WTC11 (cell line): ENCODE results near the gene WDR18. TPM values are rescaled to one million over a fixed set of nuclear protein-coding genes. Genes with fewer than 3 reads are reported as not detected.

ENCODE experiments used
- ATAC-seq: fragments of 200-7000 bp; cut with Tn5 transposase; 2 replicates; pipeline ENCODE4 v1.10.0; 2021; ENCODE audit warnings: mild to moderate bottlenecking, moderate library complexity
- CTCF ChIA-PET: fragments of 300-600 bp; sonication (Branson Sonifier 250); formaldehyde crosslinking; loops from one replicate; lab custom pipeline; 2021; ENCODE audit warnings: antibody characterized with exemption; lab: Charles Lee
- POLR2A ChIA-PET: fragments of 350-600 bp; sonication (Branson Sonifier 250); formaldehyde crosslinking; loops from one replicate; lab custom pipeline; 2021; ENCODE audit warnings: antibody characterized with exemption; lab: Charles Lee
- DNase-seq: peaks from one replicate; pipeline ENCODE4 v3.0.0; 2021; ENCODE audit warnings: low spot score
- H3K27ac Mint-ChIP-seq: 2 replicates; pipeline ENCODE4 v1.8.0; 2021; ENCODE audit warnings: mixed read lengths
- H3K27me3 Mint-ChIP-seq: 2 replicates; pipeline ENCODE4 v1.8.0; 2021; ENCODE audit warnings: low read depth, mild to moderate bottlenecking, moderate library complexity, mixed read lengths
- H3K36me3 Mint-ChIP-seq: 2 replicates; pipeline ENCODE4 v1.8.0; 2021; ENCODE audit warnings: mixed read lengths
- H3K4me1 Mint-ChIP-seq: 2 replicates; pipeline ENCODE4 v1.8.0; 2022; ENCODE audit warnings: mixed read lengths
- H3K4me3 Mint-ChIP-seq: 2 replicates; pipeline ENCODE4 v1.8.0; 2021; ENCODE audit warnings: mild to moderate bottlenecking, moderate library complexity, mixed read lengths
- H3K9me3 Mint-ChIP-seq: 2 replicates; pipeline ENCODE4 v1.8.0; 2021; ENCODE audit warnings: mixed read lengths
- NFATC4 ChIP-seq: fragments of 250-450 bp; sonication (Bioruptor Pico); IDR thresholded peaks from 2 replicates; pipeline ENCODE4 v1.9.0; 2021; ENCODE audit warnings: mild to moderate bottlenecking
- NR3C1 ChIP-seq: sonication (generic); formaldehyde crosslinking; conservative IDR thresholded peaks from 2 replicates; pipeline ENCODE4 v1.8.1; 2023; ENCODE audit warnings: low read depth, mild to moderate bottlenecking, missing genetic modification reagents
- PRRX2 ChIP-seq: fragments of 250-450 bp; sonication (Bioruptor Pico); IDR thresholded peaks from 2 replicates; pipeline ENCODE4 v1.8.0; 2021; ENCODE audit warnings: mild to moderate bottlenecking
- TCF7 ChIP-seq: sonication (generic); formaldehyde crosslinking; IDR thresholded peaks from 2 replicates; pipeline ENCODE4 v1.8.0; 2022; ENCODE audit warnings: mild to moderate bottlenecking, low read depth, missing genetic modification reagents, moderate library complexity
- ZNF232 ChIP-seq: sonication (generic); formaldehyde crosslinking; IDR thresholded peaks from 2 replicates; pipeline ENCODE4 v1.8.0; 2022; ENCODE audit warnings: mild to moderate bottlenecking, missing genetic modification reagents
- ZNF416 ChIP-seq: fragments of 250-450 bp; sonication (Bioruptor Pico); IDR thresholded peaks from 2 replicates; pipeline ENCODE4 v1.9.0; 2021; ENCODE audit warnings: mild to moderate bottlenecking, inconsistent platforms
- ZNF423 ChIP-seq: fragments of 250-450 bp; sonication (Bioruptor Pico); IDR thresholded peaks from 2 replicates; pipeline ENCODE4 v2.1.2; 2022; ENCODE audit warnings: mild to moderate bottlenecking, moderate library complexity
- total RNA-seq: library from RNA; stranded (reverse); gene quantifications from 3 replicates; pipeline ENCODE4 v1.2.3, GENCODE V29; 2021
- TF ChIP-seq, protein P1 (sequence below): fragments of 250-450 bp; sonication (Bioruptor Pico); IDR thresholded peaks from 2 replicates; pipeline ENCODE4 v1.8.0; 2021; ENCODE audit warnings: mild to moderate bottlenecking
- TF ChIP-seq, protein P2 (sequence below): sonication (generic); formaldehyde crosslinking; IDR thresholded peaks from 2 replicates; pipeline ENCODE4 v1.8.0; 2023; ENCODE audit warnings: missing genetic modification reagents, mild to moderate bottlenecking, borderline replicate concordance
- TF ChIP-seq, protein P3 (sequence below): sonication (generic); formaldehyde crosslinking; IDR thresholded peaks from 2 replicates; pipeline ENCODE4 v1.8.1; 2022; ENCODE audit warnings: low read depth, missing genetic modification reagents, borderline replicate concordance
- TF ChIP-seq, protein P4 (sequence below): fragments of 250-450 bp; sonication (Bioruptor Pico); IDR thresholded peaks from 2 replicates; pipeline ENCODE4 v2.1.2; 2022; ENCODE audit warnings: mild to moderate bottlenecking, moderate library complexity

The WDR18 gene
- total RNA-seq, 1 experiment from 2014 or later = 140 TPM

DNA sequence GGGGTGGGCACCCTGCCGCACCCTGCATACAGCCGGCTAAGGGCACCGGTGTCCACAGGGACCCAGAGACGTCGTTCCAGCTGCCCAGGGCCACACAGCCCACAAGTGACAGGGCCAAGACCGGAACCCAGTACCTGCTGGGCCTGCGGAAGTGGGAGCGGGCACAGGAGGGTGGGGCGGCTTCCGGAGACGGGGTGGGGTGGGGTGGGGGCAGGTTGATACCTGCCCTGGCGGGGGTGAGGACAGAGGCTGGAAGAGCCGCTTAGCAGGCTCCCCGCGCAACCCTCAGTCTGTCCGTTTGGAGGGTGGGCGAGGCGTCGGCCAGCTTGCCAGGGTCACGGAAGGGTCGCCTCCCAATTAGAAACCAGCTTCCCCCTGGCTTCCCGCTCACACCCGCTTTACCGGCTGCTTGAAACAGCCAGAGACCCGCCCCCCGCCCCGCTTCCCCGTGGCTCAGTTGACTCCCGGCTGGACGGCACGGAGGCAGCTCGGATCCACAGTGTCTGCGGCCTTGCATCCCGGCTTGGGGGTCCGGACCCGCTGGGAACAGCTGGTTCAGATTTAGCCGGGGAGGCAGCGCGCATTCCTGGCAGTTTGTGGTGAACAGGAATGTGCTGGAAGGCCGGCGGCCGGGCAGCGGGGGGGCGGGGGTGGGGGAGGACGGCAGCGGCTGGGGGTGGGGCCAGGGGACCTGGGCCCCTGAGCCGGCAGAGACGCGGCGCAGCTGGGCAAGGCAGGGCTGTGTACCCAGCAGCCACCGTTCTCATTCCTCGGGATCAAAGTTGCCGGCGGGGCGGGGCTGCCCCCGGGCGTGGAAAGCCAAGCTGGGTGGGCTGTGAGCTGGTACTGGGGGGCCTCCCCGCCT lies 44.1 kb downstream of the WDR18 start:
- TF ChIP-seq, protein P1, sequence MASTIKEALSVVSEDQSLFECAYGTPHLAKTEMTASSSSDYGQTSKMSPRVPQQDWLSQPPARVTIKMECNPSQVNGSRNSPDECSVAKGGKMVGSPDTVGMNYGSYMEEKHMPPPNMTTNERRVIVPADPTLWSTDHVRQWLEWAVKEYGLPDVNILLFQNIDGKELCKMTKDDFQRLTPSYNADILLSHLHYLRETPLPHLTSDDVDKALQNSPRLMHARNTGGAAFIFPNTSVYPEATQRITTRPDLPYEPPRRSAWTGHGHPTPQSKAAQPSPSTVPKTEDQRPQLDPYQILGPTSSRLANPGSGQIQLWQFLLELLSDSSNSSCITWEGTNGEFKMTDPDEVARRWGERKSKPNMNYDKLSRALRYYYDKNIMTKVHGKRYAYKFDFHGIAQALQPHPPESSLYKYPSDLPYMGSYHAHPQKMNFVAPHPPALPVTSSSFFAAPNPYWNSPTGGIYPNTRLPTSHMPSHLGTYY (CRISPR knock-in tag) = peak; percentile 28; the same call in 1 of the 2 replicates
- TF ChIP-seq, protein P2, sequence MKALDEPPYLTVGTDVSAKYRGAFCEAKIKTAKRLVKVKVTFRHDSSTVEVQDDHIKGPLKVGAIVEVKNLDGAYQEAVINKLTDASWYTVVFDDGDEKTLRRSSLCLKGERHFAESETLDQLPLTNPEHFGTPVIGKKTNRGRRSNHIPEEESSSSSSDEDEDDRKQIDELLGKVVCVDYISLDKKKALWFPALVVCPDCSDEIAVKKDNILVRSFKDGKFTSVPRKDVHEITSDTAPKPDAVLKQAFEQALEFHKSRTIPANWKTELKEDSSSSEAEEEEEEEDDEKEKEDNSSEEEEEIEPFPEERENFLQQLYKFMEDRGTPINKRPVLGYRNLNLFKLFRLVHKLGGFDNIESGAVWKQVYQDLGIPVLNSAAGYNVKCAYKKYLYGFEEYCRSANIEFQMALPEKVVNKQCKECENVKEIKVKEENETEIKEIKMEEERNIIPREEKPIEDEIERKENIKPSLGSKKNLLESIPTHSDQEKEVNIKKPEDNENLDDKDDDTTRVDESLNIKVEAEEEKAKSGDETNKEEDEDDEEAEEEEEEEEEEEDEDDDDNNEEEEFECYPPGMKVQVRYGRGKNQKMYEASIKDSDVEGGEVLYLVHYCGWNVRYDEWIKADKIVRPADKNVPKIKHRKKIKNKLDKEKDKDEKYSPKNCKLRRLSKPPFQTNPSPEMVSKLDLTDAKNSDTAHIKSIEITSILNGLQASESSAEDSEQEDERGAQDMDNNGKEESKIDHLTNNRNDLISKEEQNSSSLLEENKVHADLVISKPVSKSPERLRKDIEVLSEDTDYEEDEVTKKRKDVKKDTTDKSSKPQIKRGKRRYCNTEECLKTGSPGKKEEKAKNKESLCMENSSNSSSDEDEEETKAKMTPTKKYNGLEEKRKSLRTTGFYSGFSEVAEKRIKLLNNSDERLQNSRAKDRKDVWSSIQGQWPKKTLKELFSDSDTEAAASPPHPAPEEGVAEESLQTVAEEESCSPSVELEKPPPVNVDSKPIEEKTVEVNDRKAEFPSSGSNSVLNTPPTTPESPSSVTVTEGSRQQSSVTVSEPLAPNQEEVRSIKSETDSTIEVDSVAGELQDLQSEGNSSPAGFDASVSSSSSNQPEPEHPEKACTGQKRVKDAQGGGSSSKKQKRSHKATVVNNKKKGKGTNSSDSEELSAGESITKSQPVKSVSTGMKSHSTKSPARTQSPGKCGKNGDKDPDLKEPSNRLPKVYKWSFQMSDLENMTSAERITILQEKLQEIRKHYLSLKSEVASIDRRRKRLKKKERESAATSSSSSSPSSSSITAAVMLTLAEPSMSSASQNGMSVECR (CRISPR knock-in tag) = peak; percentile 48; the same call in 1 of the 2 replicates
- TF ChIP-seq NFATC4 (CRISPR knock-in tag) (peak; percentile 15; the same call in 1 of the 2 replicates), NR3C1 (0 out of 2 replicates have a peak, but pooled peaks have one; percentile 27), TCF7 (CRISPR knock-in tag) (no peak), ZNF232 (CRISPR knock-in tag) (no peak), PRRX2 (CRISPR knock-in tag) (peak; percentile 48; the same call in 1 of the 2 replicates), ZNF423 (peak; percentile 29; the same call in 1 of the 2 replicates), ZNF416 (CRISPR knock-in tag) (peak; percentile 38; the same call in 1 of the 2 replicates)
- TF ChIP-seq, protein P3, sequence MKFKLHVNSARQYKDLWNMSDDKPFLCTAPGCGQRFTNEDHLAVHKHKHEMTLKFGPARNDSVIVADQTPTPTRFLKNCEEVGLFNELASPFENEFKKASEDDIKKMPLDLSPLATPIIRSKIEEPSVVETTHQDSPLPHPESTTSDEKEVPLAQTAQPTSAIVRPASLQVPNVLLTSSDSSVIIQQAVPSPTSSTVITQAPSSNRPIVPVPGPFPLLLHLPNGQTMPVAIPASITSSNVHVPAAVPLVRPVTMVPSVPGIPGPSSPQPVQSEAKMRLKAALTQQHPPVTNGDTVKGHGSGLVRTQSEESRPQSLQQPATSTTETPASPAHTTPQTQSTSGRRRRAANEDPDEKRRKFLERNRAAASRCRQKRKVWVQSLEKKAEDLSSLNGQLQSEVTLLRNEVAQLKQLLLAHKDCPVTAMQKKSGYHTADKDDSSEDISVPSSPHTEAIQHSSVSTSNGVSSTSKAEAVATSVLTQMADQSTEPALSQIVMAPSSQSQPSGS (CRISPR knock-in tag) = no peak
- TF ChIP-seq, all 79 proteins: peak for 7
- peak overlapping the region; percentile 70 for H3K27ac Mint-ChIP-seq
- H3K36me3 Mint-ChIP-seq = peaks cover 22% of the 10 kb centered on the region
- DNase-seq (peak; percentile 82), ATAC-seq (peak; percentile 12)
- no peaks in the 10 kb centered on the region for H3K27me3 Mint-ChIP-seq
- CTCF ChIA-PET = interaction anchor here (0.6 to 4.3 kb wide), 9 partner anchors 11 to 404 kb away, joined by 3 to 33 read pairs (median 5); partner anchors contain the start of genes ABCA7 and ARHGAP45
- H3K4me1 Mint-ChIP-seq = peaks cover 3% of the 10 kb centered on the region
- H3K9me3 Mint-ChIP-seq = no peaks in the 10 kb centered on the region
- H3K4me3 Mint-ChIP-seq = peak overlapping the region; percentile 92
- POLR2A ChIA-PET = interaction anchor here (0.5 to 6.8 kb wide), 14 partner anchors 9 to 565 kb away, joined by 3 to 70 read pairs (median 4); partner anchors contain the start of genes ABCA7, CIRBP and WDR18

DNA sequence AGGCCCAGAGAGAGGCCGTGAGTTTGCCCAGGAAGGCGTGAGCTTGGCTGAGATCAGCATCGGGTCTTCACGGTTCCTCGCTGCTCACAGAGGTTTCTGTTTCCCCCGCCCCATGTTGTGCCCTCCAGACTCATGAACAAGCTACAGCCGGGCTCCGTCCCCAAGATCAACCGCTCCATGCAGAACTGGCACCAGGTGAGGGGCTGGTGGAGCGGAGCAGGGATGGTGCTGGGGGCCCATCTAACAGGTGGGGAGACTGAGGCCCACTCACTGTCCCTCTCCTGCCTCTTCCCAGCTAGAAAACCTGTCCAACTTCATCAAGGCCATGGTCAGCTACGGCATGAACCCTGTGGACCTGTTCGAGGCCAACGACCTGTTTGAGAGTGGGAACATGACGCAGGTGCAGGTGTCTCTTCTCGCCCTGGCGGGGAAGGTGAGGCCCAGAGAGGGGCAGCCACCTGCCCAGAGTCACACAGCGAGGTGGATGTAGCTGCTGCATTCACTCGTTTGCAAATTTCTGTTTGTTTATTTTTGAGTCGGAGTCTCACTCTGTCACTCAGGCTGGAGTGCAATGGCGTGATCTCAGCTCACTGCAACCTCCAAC lies 48.2 kb downstream of the WDR18 start:
- H3K36me3 Mint-ChIP-seq = peaks cover 40% of the 10 kb centered on the region
- DNase-seq (no peak), ATAC-seq (no peak)
- H3K4me3 Mint-ChIP-seq = no peak overlapping the region
- ChIA-PET CTCF (no interaction called here), POLR2A (interaction anchor here (0.6 to 1.0 kb wide), 3 partner anchors 10 to 49 kb away, joined by 3 to 9 read pairs (median 4); no protein-coding TSS in a partner anchor)
- no peaks in the 10 kb centered on the region for H3K27me3 Mint-ChIP-seq
- no peaks in the 10 kb centered on the region for H3K9me3 Mint-ChIP-seq
- H3K4me1 Mint-ChIP-seq = peaks cover 3% of the 10 kb centered on the region
- H3K27ac Mint-ChIP-seq = no peak overlapping the region
- TF ChIP-seq, protein P4, sequence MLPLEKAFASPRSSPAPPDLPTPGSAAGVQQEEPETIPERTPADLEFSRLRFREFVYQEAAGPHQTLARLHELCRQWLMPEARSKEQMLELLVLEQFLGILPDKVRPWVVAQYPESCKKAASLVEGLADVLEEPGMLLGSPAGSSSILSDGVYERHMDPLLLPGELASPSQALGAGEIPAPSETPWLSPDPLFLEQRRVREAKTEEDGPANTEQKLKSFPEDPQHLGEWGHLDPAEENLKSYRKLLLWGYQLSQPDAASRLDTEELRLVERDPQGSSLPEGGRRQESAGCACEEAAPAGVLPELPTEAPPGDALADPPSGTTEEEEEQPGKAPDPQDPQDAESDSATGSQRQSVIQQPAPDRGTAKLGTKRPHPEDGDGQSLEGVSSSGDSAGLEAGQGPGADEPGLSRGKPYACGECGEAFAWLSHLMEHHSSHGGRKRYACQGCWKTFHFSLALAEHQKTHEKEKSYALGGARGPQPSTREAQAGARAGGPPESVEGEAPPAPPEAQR (CRISPR knock-in tag) = no peak
